HepG2 (cell line): ENCODE measurements around the gene NTSR2.

Experiments used
- GABPA ChIP-seq, 2 experiments: IDR thresholded peaks; 2 replicates each; pipeline ENCODE4 v1.6.1; 2011 to 2016; ENCODE audit warnings: low read depth in 2 of 2, low read length in 1 of 2, missing biosample characterization in 1 of 2, missing genetic modification characterization in 1 of 2
- HIVEP1 ChIP-seq: sonication (generic); formaldehyde crosslinking; IDR thresholded peaks from 2 replicates; pipeline ENCODE4 v1.4.0; 2020; ENCODE audit warnings: mild to moderate bottlenecking, missing genetic modification reagents
- RCOR2 ChIP-seq: IDR thresholded peaks from 2 replicates; pipeline ENCODE4 v1.6.1; 2016; ENCODE audit warnings: missing biosample characterization, missing genetic modification reagents
- SIN3A ChIP-seq: IDR thresholded peaks from 2 replicates; pipeline ENCODE4 v1.6.1; 2011; ENCODE audit warnings: low read depth, mild to moderate bottlenecking, control low read depth, low read length, borderline replicate concordance

GRCh38 chr2:11698009-11698922, 28.3 kb upstream of the NTSR2 start:
- TF ChIP-seq HIVEP1 (CRISPR knock-in tag) = no peak
- no peak for TF ChIP-seq GABPA (IDR thresholded peaks at IDR 0.05; ENCODE audit: low read depth, low read length)
- peak; percentile 46; the same call in 1 of the 2 replicates for TF ChIP-seq GABPA (CRISPR knock-in tag; IDR thresholded peaks at IDR 0.05; ENCODE audit: low read depth)
- no peak; the same call in 1 of the 2 replicates for TF ChIP-seq SIN3A
- peak; percentile 73 for TF ChIP-seq RCOR2 (CRISPR knock-in tag)
